DOHH2 (cell line): ENCODE data around the gene FBXO15.

Source experiments
- CTCF ChIP-seq: fragments of 200-600 bp; sonication (generic); IDR thresholded peaks from one replicate; pipeline ENCODE4 v1.5.1; 2014; ENCODE audit warnings: antibody characterized with exemption, mild to moderate bottlenecking, low read depth, low read length; ENCODE audit not compliant: poor library complexity, severe bottlenecking
- EZH2phosphoT487 ChIP-seq: fragments of 200-600 bp; sonication (generic); IDR thresholded peaks from 2 replicates; pipeline ENCODE4 v1.6.1; 2017; ENCODE audit warnings: borderline replicate concordance, mild to moderate bottlenecking, antibody characterized with exemption, low read length, moderate library complexity, mixed read lengths

DNA sequence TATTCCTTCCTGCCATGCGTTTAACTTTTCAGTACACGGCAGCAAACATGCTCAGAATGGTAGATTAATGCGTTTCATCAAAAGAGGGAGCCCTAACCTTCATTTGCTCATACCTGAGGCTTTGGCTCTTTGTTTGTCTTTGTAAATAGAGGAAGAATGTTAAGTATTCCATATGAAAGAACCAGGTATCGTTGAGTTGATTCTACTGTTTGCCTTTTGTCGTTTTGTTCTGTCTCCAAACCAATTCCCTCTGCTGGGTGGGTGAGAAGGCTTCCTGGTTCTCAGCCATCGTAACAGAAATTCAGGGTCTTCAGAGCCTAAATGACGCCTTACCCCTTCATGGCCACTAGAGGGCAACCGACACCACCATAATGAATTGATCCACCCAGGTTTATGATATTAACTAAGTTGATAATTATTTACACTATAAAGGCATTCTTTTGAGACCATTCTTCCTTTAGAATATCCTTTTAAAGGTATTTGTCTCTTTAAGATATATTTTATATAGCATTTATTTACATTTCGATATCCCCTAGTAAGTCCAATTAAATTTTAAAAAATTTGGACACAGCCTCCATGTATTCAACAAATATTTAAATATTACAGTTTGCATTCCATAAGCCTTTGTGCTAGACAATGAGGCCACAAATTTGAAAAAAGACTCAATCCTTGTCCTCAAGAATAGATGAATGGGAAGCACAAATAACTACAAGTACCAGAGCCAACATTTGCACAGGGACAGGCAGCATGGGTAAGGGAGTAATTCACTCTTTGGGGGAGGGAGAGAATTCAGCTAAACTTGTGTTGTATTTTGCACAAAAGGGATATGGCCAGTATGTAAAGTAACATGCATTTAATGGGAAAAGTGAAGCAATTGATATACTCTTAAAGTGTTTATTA lies 48.8 kb upstream of the FBXO15 start:
- peak; percentile 85 for TF ChIP-seq CTCF
- TF ChIP-seq EZH2phosphoT487, result no peak
